Subcutaneous adipose tissue (tissue), 4 donors: ENCODE results near the gene CASP9. TPM values are rescaled to one million over a fixed set of nuclear protein-coding genes. Genes with fewer than 3 reads are reported as not detected.

Experiments used
- CTCF ChIP-seq: fragments of 450-650 bp; IDR thresholded peaks from one replicate; pipeline ENCODE4 v1.5.1; 2016; ENCODE audit warnings: low read depth, mild to moderate bottlenecking, control low read depth, antibody characterized with exemption, moderate library complexity
- small RNA-seq: library from RNA; depleted of rRNA; stranded (forward); fragments of <200 nt; gene quantifications from one replicate; pipeline ENCODE3, GENCODE V24; 2016
- total RNA-seq, 4 donors: library from RNA; depleted of rRNA; stranded (reverse); fragments of >200 nt; gene quantifications; one replicate each; pipeline ENCODE4 v1.1.0, GENCODE V29; 2016

The CASP9 gene
- total RNA-seq, 4 donors from 2014 or later, result 10.1 to 12.1 (median 10.3) TPM

- no peak for TF ChIP-seq CTCF
Measured at GRCh38 chr1:15442119-15442518, 81.9 kb downstream of the CASP9 start.

Small RNA genes within 50 kb of the gene (small RNA-seq; reads per million reads assigned to genes)
- not detected for gene SCARNA21B

Other genes starting within 250 kb of the CASP9 start
- 10 to 100 TPM; 16.6 to 47.4 (median 30.5) TPM for gene EFHD2, start 114.3 kb downstream of the CASP9 start, total RNA-seq
- under 1 TPM in 1 of 4 donors, not detected in 3; 0.38 TPM for gene CTRC, start 85.8 kb downstream of the CASP9 start, total RNA-seq
- not detected for gene CELA2A, start 67.5 kb downstream of the CASP9 start, total RNA-seq
- gene CELA2B, start 48.1 kb downstream of the CASP9 start, total RNA-seq, result not detected
- gene DNAJC16, start 2.6 kb upstream of the CASP9 start, total RNA-seq, result 10 to 100 TPM; 12.1 to 22.3 (median 13.8) TPM
- gene AGMAT, start 60.8 kb upstream of the CASP9 start, total RNA-seq, result under 1 TPM in 2 of 4 donors, not detected in 2; 0.49 to 0.68 TPM
- 100 to 1,000 TPM in 3 of 4 donors, 10 to 100 TPM in 1; 88.1 to 124 (median 115) TPM for gene DDI2, start 93.2 kb upstream of the CASP9 start, total RNA-seq
- gene PLEKHM2, start 160.1 kb upstream of the CASP9 start, total RNA-seq, result 10 to 100 TPM; 41.9 to 74.5 (median 55.7) TPM
- 10 to 100 TPM in 1 of 4 donors, 1 to 10 TPM in 1, under 1 TPM in 2; 0.44 to 11.1 (median 1.1) TPM for gene SLC25A34, start 212.0 kb upstream of the CASP9 start, total RNA-seq
- not detected for gene TMEM82, start 218.3 kb upstream of the CASP9 start, total RNA-seq
- gene FBLIM1, start 234.6 kb upstream of the CASP9 start, total RNA-seq, result 10 to 100 TPM in 3 of 4 donors, 1 to 10 TPM in 1; 5.1 to 21.9 (median 14.9) TPM